HCT116 (cell line): Measurements from ENCODE around the gene EEF1AKMT2. TPM values are rescaled to one million over a fixed set of nuclear protein-coding genes. Genes with fewer than 3 reads are reported as not detected.

Experiments
- ATAC-seq: fragments of 200-7000 bp; cut with Tn5 transposase; 2 replicates; pipeline ENCODE4 v1.9.1; 2020; ENCODE audit warnings: mild to moderate bottlenecking, moderate library complexity
- BruUV-seq: library from RNA; stranded (reverse); fragments of 400-500 nt; replicated peaks from 2 replicates; lab custom pipeline; 2021; lab: Mats Ljungman, UMichigan
- CTCF ChIA-PET: fragments of 300-600 bp; sonication (Branson Sonifier 250); formaldehyde crosslinking; loops from one replicate; lab custom pipeline; 2021; ENCODE audit warnings: antibody characterized with exemption; lab: Charles Lee
- POLR2A ChIA-PET: fragments of 300-600, 350-600 bp; sonication (Branson Sonifier 250); formaldehyde crosslinking; loops from one replicate; lab custom pipeline; 2021; ENCODE audit warnings: antibody characterized with exemption; lab: Charles Lee
- RAD21 ChIA-PET, 2 experiments: fragments of 300-600 bp; sonication (Branson Sonifier 250); formaldehyde crosslinking; loops; one replicate each; lab custom pipeline; 2023; ENCODE audit warnings: low total read pairs in 2 of 2; ENCODE audit not compliant: uncharacterized antibody in 2 of 2, unreplicated experiment in 2 of 2, low non-redundant PET in 1 of 2; lab: Charles Lee
- DNase-seq: peaks from one replicate; pipeline ENCODE4 v3.0.0-alpha.2; 2010; ENCODE audit warnings: low read depth, low spot score
- H2AFZ ChIP-seq: fragments of 200-600 bp; shearing (Covaris generic), sonication (generic); 2 replicates; pipeline ENCODE4 v1.6.1; 2017; ENCODE audit warnings: low read depth, mixed run types, mixed read lengths, antibody characterized with exemption, low read length; ENCODE audit not compliant: poor library complexity, severe bottlenecking
- H3K27ac ChIP-seq: 2 replicates; pipeline ENCODE4 v1.5.1; 2012; ENCODE audit warnings: low read depth, low read length
- H3K27me3 ChIP-seq: fragments of 200-600 bp; sonication (generic); 2 replicates; pipeline ENCODE4 v1.6.1; 2016; ENCODE audit warnings: mixed run types, low read length, mixed read lengths; ENCODE audit not compliant: insufficient read depth
- H3K36me3 ChIP-seq, 2 experiments: fragments of 200-500 bp in 1 of 2; fragments of 200-600 bp in 1 of 2; sonication (Bioruptor generic) in 1 of 2; sonication (generic) in 1 of 2; 2 replicates each; pipeline versions ENCODE4 v1.5.1 to v1.6.1; 2014 to 2016; ENCODE audit warnings: low read length in 2 of 2, inconsistent platforms in 1 of 2, mixed read lengths in 1 of 2, mixed run types in 1 of 2; ENCODE audit not compliant: insufficient read depth in 2 of 2, control insufficient read depth in 1 of 2
- H3K4me1 ChIP-seq, 2 experiments: fragments of 200-600 bp in 1 of 2; sonication (generic) in 1 of 2; 2 replicates each; pipeline versions ENCODE4 v1.5.1 to v1.6.1; 2012 to 2017; ENCODE audit warnings: low read length in 2 of 2, inconsistent platforms in 1 of 2, mild to moderate bottlenecking in 1 of 2, mixed read lengths in 1 of 2, mixed run types in 1 of 2, moderate library complexity in 1 of 2; ENCODE audit not compliant: insufficient read depth in 2 of 2, control insufficient read depth in 1 of 2
- H3K4me2 ChIP-seq: fragments of 200-600 bp; sonication (generic); 2 replicates; pipeline ENCODE4 v1.6.1; 2017; ENCODE audit warnings: mixed run types, low read length, mixed read lengths
- H3K4me3 ChIP-seq, 2 experiments: fragments of 200-600 bp in 1 of 2; sonication (generic) in 1 of 2; replicated peaks in 1 of 2; 2 replicates each; pipeline ENCODE4 v1.5.1; 2011 to 2016; ENCODE audit warnings: low read length in 2 of 2, control low read depth in 1 of 2, low read depth in 1 of 2, mild to moderate bottlenecking in 1 of 2, mixed read lengths in 1 of 2, mixed run types in 1 of 2
- H3K79me2 ChIP-seq: fragments of 200-600 bp; sonication (generic); 2 replicates; pipeline ENCODE4 v1.6.1; 2017; ENCODE audit warnings: mild to moderate bottlenecking, mixed run types, low read length, moderate library complexity, mixed read lengths; ENCODE audit not compliant: insufficient read depth
- H3K9ac ChIP-seq: fragments of 200-600 bp; sonication (generic); 2 replicates; pipeline ENCODE4 v1.6.1; 2016; ENCODE audit warnings: low read length, mixed read lengths
- H3K9me2 ChIP-seq: fragments of 200-600 bp; sonication (generic), shearing (Covaris generic); 2 replicates; pipeline ENCODE4 v1.6.1; 2017; ENCODE audit warnings: mixed run types, mild to moderate bottlenecking, moderate library complexity; ENCODE audit not compliant: insufficient read depth
- H3K9me3 ChIP-seq, 2 experiments: fragments of 200-500 bp in 1 of 2; fragments of 200-600 bp in 1 of 2; sonication (Bioruptor generic) in 1 of 2; sonication (generic) in 1 of 2; 2 replicates each; pipeline ENCODE4 v1.6.1; 2014 to 2017; ENCODE audit warnings: low read length in 2 of 2, mixed read lengths in 2 of 2, inconsistent platforms in 1 of 2, low read depth in 1 of 2, mild to moderate bottlenecking in 1 of 2, mixed run types in 1 of 2, moderate library complexity in 1 of 2; ENCODE audit not compliant: control insufficient read depth in 1 of 2, insufficient read depth in 1 of 2
- H4K20me1 ChIP-seq: fragments of 200-600 bp; sonication (generic), shearing (Covaris generic); 2 replicates; pipeline ENCODE4 v1.6.1; 2017; ENCODE audit warnings: mixed run types, mild to moderate bottlenecking, moderate library complexity; ENCODE audit not compliant: insufficient read depth
- CTCF ChIP-seq, 3 experiments: fragments of 200-600 bp in 1 of 3; sonication (generic) in 1 of 3; IDR thresholded peaks in 2 of 3; conservative IDR thresholded peaks in 1 of 3; 2 replicates each; pipeline ENCODE4 v1.5.1; 2012 to 2017; ENCODE audit warnings: low read depth in 2 of 3, low read length in 2 of 3, antibody characterized with exemption in 1 of 3, borderline replicate concordance in 1 of 3, control low read depth in 1 of 3, mild to moderate bottlenecking in 1 of 3, mixed read lengths in 1 of 3, mixed run types in 1 of 3, moderate library complexity in 1 of 3; ENCODE audit not compliant: insufficient read depth in 1 of 3
- FOSL1 ChIP-seq: IDR thresholded peaks from 2 replicates; pipeline ENCODE4 v1.6.1; 2012; ENCODE audit warnings: low read depth
- intact Hi-C: fragments of 100-400 bp; cut with micrococcal nuclease; formaldehyde crosslinking; loops from 2 replicates; pipeline ENCODE4 v1.10.0; 2022
- total RNA-seq: library from RNA; stranded (reverse); gene quantifications from one replicate; pipeline ENCODE4 v1.2.1, GENCODE V29; 2021; ENCODE audit not compliant: unreplicated experiment

EEF1AKMT2 gene
- total RNA-seq, 1 experiment from 2014 or later, result 39.6 TPM

DNA sequence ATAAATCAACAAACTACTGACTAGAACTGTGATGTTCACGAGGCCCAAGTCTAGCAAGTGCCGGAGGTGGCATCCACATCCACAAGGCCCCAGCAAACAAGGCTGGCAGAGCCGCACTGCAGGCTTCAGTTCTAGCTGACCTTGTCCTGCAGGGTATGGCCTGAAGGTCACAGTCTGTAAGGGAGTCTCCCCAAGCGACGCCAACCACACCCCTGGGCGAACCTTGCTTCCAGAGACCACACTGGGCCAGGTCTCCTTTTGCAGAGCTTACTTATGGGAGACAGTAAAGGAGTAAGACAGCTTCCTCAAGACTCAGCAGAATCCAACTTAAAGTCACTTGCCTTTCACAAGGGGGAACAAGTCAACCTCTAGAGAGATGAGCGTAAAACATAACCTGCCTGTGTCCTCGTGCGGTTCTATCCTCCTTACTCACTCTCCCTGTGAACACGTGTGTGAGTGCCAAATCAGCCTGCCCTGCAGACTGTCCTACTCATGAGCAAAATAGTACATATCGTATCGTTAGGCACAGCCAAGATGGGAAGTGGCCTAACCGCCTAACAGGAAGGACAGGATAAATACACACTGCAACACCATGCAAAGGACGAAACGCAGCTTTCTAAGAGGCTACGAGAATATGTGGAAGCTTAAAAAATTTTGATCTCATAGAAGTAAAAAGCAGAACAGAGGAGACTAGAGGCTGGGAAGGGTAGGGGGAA lies 70.2 kb downstream of the EEF1AKMT2 start:
- no peak for ATAC-seq
- TF ChIP-seq CTCF (IDR thresholded peaks at IDR 0.05 in 2 of 3, conservative IDR thresholded peaks at IDR 0.05 in 1 of 3; ENCODE audit: borderline replicate concordance in 1 of 3, insufficient read depth in 1 of 3, low read depth in 2 of 3, low read length in 2 of 3), result no peak
- no TSS peak for BruUV-seq
- H3K27ac ChIP-seq, result no peak overlapping the region
- H3K27me3 ChIP-seq, result no peaks in the 10 kb centered on the region
- POLR2A ChIA-PET, result no interaction called here
- CTCF ChIA-PET, result interaction anchor here (5.0 kb wide), 1 partner anchor 19 kb away, joined by 25 read pairs; no protein-coding TSS in a partner anchor
- H3K9me3 ChIP-seq, result no peaks in the 10 kb centered on the region
- no peaks in the 10 kb centered on the region for H4K20me1 ChIP-seq
- H3K4me1 ChIP-seq, result peaks cover 7 to 34% of the 10 kb centered on the region in 2 experiments; a peak in 3 of 4 replicates
- DNase-seq, result no peak
- no peaks in the 10 kb centered on the region for H3K9me2 ChIP-seq
- H3K79me2 ChIP-seq, result no peaks in the 10 kb centered on the region; the same call in 1 of the 2 replicates
- RAD21 ChIA-PET, result no interaction called here
- no peak overlapping the region for H3K4me2 ChIP-seq
- H3K9ac ChIP-seq, result no peak overlapping the region
- H2AFZ ChIP-seq, result no peak overlapping the region
- intact Hi-C loops, result no loop called here
- no peak overlapping the region for H3K4me3 ChIP-seq
- no peaks in the 10 kb centered on the region for H3K36me3 ChIP-seq

DNA sequence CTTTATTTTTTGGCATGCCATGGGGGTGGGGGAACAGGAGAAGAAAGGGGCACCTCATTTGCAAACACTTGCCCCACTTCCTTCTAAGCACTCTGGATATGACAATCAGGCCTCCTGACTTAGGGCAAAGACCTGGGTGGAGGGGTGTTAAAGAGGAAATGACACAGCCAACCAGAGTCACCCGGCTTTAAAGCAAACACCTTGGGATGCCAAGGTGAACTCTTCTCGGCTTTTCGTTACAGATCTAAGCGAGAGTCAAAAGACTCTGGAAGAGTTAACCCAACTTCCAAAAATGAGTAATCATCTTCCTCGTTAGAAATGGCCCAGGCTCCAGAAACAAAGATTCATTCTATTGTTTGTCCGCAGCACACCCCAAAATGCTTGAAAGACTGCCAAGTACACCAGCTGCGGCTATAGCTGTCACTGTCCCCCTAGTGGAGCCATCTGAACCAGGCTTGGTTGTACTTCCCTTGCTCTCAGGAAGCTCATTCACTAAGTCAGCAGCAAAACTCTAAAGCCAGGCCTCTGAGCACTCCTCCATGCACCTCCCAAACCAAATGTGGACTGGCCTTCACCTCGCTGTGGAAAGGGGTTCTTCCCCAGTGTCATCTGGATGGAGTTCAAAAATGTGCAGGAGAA lies 72.4 kb downstream of the EEF1AKMT2 start:
- Histone ChIP-seq H3K27ac (no peak overlapping the region), H3K9me3 (no peaks in the 10 kb centered on the region), H3K36me3 (no peaks in the 10 kb centered on the region), H3K4me3 (no peak overlapping the region), H2AFZ (no peak overlapping the region), H3K9me2 (no peaks in the 10 kb centered on the region), H3K27me3 (no peaks in the 10 kb centered on the region), H3K9ac (no peak overlapping the region), H3K4me1 (peaks cover 7 to 28% of the 10 kb centered on the region in 2 experiments; a peak in 3 of 4 replicates), H4K20me1 (no peaks in the 10 kb centered on the region), H3K79me2 (no peaks in the 10 kb centered on the region; the same call in 1 of the 2 replicates), H3K4me2 (no peak overlapping the region)
- intact Hi-C loops, result no loop called here
- TF ChIP-seq CTCF (IDR thresholded peaks at IDR 0.05 in 2 of 3, conservative IDR thresholded peaks at IDR 0.05 in 1 of 3; ENCODE audit: borderline replicate concordance in 1 of 3, insufficient read depth in 1 of 3, low read depth in 2 of 3, low read length in 2 of 3) (peak in 2 of 3 experiments; percentile 53 to 57; a peak in 4 of 6 replicates), FOSL1 (no peak)
- POLR2A ChIA-PET, result no interaction called here
- CTCF ChIA-PET, result interaction anchor here (1.7 to 5.0 kb wide), 2 partner anchors 17 to 21 kb away, joined by 5 to 25 read pairs; no protein-coding TSS in a partner anchor
- RAD21 ChIA-PET, result no interaction called here
- DNase-seq, result no peak
- peak; percentile 68 for ATAC-seq
- no TSS peak for BruUV-seq
